ENCODE measurements around the gene PDZD4.

DNA sequence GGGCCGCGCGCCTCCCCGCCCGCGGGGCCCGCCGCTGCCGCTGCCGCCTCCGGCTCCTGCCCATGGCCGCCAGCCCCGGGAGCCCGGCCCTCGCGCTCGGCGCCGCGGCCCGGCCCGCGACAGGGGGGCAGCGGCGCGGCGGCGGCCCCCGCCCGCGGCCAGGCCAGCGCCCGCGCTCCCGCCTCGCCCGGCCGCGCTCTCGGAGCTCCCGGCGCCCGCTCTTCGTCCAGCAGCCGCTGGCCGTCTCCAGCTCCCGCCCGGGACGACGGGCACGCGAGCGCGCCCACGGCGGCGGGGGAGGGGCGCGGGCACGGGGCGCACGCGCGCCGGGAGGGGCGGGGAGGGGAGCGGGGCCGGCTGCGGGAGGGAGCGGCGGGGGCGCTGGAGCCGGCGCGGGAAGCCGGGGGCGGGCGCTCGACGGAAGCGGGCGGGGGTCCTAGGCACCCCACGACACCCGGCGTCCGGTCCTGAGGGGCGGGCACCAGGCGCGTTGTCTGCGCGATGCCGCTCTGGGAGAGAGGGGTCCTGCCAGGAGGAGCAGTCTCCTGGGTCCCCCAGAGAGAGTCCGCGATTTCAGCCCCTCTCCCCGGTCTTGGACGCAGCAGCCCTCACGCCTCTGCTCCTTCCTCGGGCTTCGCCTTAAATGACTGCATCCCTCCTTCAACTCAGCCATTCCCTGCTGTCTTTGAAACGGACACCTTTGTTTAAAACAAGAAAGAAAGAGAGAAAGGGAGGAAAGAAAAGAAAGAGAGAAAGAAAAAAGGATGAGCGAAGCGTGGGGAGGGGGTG is 490 bp upstream of the PDZD4 start:
- TF ChIP-seq, protein P1, sequence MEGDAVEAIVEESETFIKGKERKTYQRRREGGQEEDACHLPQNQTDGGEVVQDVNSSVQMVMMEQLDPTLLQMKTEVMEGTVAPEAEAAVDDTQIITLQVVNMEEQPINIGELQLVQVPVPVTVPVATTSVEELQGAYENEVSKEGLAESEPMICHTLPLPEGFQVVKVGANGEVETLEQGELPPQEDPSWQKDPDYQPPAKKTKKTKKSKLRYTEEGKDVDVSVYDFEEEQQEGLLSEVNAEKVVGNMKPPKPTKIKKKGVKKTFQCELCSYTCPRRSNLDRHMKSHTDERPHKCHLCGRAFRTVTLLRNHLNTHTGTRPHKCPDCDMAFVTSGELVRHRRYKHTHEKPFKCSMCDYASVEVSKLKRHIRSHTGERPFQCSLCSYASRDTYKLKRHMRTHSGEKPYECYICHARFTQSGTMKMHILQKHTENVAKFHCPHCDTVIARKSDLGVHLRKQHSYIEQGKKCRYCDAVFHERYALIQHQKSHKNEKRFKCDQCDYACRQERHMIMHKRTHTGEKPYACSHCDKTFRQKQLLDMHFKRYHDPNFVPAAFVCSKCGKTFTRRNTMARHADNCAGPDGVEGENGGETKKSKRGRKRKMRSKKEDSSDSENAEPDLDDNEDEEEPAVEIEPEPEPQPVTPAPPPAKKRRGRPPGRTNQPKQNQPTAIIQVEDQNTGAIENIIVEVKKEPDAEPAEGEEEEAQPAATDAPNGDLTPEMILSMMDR (IDR thresholded peaks at IDR 0.05): no peak
- TF ChIP-seq POLR2A (IDR thresholded peaks at IDR 0.05): no peak

Measured in lower leg skin (tissue), 3 donors.